Left cardiac atrium (tissue), 4 donors: Measurements from ENCODE around the gene CCDC186. TPM values are rescaled to one million over a fixed set of nuclear protein-coding genes. Genes with fewer than 3 reads are reported as not detected.
A peak's percentile ranks its signal among the peaks of the same experiment; 100 is the strongest.
"Not testable (repeated sequence)": the region's sequence is repeated elsewhere in the genome, so short reads cannot be mapped to it uniquely, and the experiment has no call there.

Source experiments
- ATAC-seq, 2 donors: fragments of 200-7000 bp; cut with Tn5 transposase; one replicate each; pipeline ENCODE4 v1.9.1; 2020; ENCODE audit warnings: mild to moderate bottlenecking in 2 of 2, moderate library complexity in 2 of 2
- DNase-seq: peaks from one replicate; pipeline ENCODE4 v3.0.0-alpha.2; 2020
- intact Hi-C, 2 donors: fragments of 100-400 bp; cut with DNase I; formaldehyde crosslinking; loops; one replicate each; pipeline versions ENCODE4 v1.14.1 to v1.15.1; 2022 to 2023
- total RNA-seq, 2 donors: library from RNA; stranded (reverse); fragmentation: NEBNext Ultra II Directional; extraction: Animal tissue kit (Norgen Biotek cat#: 25700); gene quantifications; one replicate each; pipeline ENCODE4 v1.2.1, GENCODE V29; 2021
- donor health status: DM: no; HTN: yes; CAD: no.
- donor health status: DM: no; HTN: yes; CAD: no; lungs with severe emphysema.
- donor health status: DM: yes; HTN: yes; CAD: no.
- donor health status: Dilated cardiomyopathy.

CCDC186 gene
- total RNA-seq, 2 donors from 2014 or later: 17.9 to 24.3 TPM

- DNase-seq: no peak
- intact Hi-C loops: no loop called here
- ATAC-seq: no peak
Measured at GRCh38 chr10:114176511-114176910, 2.5 kb upstream of the CCDC186 start.

- intact Hi-C loops: no loop called here
- no peak for DNase-seq
- ATAC-seq: no peak
Measured at GRCh38 chr10:114175667-114176066, 1.7 kb upstream of the CCDC186 start.

- intact Hi-C loops: no loop called here
- ATAC-seq (peak; percentile 34 to 76), DNase-seq (peak; percentile 70)
Measured at GRCh38 chr10:114174695-114175188, 739 bp upstream of the CCDC186 start.

DNA sequence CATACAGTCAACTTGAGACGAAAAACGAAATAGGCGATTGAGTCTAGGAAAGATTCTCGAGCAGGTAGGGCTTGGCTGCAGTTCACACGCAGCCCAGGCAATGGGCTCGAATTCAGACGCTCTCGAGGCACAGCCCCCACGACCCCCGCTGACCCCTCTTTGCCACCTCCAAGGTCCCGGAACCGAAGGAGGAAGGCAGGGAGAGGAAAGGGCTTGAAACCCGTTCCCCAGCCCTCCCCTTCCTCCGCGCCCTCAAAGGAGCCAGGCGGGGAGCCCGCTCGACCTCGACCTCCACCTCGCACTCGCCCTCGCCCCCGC, 441 bp downstream of the CCDC186 start:
- no peak for ATAC-seq
- no peak for DNase-seq
- intact Hi-C loops: no loop called here

GRCh38 chr10:114172776-114173602, 1.0 kb downstream of the CCDC186 start:
- intact Hi-C loops: no loop called here
- ATAC-seq (no peak), DNase-seq (no peak)

DNA sequence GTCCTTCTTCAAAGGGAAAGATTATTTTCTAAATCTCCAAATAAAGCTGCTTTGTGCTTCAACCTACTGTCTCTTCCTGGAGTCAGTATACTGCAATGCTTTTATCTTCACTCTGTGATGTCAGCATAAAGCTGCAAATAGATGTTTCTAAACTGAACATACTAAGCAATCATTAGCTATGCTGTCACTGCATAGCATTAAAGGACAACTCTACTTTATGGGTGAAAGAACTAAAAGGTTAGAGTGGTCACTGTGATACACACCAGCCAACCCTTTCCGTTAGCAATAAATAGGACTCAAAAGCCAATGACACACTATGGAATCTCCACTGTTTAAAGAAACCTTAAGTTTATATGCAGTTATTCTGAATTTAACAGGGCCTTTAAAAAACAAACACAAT, 1.8 kb downstream of the CCDC186 start:
- intact Hi-C loops: no loop called here
- no peak for ATAC-seq
- no peak for DNase-seq

DNA sequence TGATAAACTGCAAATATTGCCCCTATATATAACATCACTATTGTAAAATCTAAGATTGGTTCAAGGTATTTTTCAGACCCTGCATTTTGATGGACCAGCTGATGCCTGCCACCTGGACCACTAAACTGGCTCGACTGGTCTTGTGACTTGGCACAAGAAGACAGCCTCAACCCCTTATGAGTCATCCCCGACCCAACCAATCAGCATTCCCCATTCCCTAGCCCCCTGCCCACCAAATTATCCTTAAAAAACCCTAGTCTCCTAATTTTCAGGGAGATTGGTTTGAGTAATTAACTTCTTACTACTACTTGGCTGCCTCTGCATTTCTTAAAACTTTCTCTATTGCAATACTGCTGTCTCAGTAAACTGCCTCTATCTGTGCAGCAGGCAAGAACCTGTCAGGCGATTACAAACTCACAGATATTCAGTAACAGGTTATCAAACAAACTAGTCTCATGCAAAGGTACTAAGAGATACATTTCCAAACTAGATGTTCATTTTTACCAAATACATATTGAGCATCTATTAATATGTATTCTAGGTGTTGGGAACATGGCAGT, 5.5 kb downstream of the CCDC186 start:
- ATAC-seq: no peak
- intact Hi-C loops: no loop called here
- no peak for DNase-seq

DNA sequence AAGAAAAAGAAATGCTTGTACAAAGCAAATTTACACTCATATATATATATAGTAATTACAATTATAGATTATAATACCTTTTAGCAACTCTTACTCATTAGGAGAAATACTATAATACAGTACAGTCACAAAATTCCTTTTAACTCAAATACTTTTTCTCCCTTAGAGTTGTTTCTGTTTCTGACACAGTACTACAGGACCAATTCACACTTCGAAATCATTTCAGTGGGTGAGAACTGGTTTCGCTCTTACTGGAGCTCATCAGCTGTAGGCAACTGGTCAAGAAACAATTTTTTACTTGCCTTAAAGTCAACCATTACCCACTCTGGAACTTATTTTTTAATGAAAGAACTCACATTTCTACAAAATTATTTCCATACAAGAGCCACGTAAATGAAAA, 6.0 kb downstream of the CCDC186 start:
- DNase-seq: no peak
- ATAC-seq: no peak
- intact Hi-C loops: no loop called here

DNA sequence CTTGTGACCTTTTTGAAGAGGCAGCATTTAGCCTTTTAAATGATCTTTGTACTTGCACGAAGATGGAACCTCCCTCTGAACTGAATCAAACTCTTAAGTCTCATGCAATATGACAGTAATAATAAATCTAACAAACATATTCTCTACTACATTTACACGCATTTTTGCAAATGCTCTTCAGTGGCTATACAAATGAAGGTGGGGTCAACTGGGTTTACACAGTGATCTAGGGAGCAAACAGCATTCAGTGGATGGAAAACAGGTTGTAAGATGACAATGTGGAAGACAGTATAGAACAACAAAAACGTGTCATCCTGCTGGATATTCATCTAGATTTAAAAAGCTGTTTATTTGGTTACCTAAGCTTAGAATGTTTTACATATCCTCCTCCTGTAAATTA, 7.5 kb downstream of the CCDC186 start:
- ATAC-seq (no peak), DNase-seq (no peak)
- intact Hi-C loops: no loop called here

- ATAC-seq: peak in 1 of 2 donors; percentile 54
- no peak for DNase-seq
- intact Hi-C loops: no loop called here
Measured at GRCh38 chr10:114166043-114166442, 8.0 kb downstream of the CCDC186 start.

- intact Hi-C loops: no loop called here
Measured at GRCh38 chr10:114163062-114163461, 10.9 kb downstream of the CCDC186 start.

GRCh38 chr10:114157912-114158311, 16.1 kb downstream of the CCDC186 start:
- DNase-seq (no peak), ATAC-seq (no peak)
- intact Hi-C loops: no loop called here

More at GRCh38 chr10:114163062-114163461, 10.9 kb downstream of the CCDC186 start:
- DNase-seq (no peak), ATAC-seq (no peak)

DNA sequence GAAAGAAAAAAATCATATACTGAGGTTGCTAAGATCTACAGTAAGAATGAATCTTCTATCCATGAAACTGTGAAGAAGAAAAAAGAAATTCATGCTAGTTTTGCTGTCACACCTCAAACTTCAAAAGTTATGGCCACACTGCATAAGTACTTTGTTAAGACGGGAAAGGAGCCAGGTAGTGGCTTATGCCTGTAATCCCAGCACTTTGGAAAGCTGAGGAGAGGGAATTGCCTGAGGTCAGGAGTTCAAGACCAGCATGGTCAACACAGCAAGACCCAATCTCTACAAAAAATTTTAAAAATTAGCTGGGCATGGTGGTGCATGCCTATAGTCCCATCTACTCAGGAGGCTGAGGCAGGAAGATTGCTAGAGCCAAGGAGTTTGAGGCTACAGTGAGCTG, 22.1 kb downstream of the CCDC186 start:
- no peak for ATAC-seq
- DNase-seq: no peak
- intact Hi-C loops: no loop called here

DNA sequence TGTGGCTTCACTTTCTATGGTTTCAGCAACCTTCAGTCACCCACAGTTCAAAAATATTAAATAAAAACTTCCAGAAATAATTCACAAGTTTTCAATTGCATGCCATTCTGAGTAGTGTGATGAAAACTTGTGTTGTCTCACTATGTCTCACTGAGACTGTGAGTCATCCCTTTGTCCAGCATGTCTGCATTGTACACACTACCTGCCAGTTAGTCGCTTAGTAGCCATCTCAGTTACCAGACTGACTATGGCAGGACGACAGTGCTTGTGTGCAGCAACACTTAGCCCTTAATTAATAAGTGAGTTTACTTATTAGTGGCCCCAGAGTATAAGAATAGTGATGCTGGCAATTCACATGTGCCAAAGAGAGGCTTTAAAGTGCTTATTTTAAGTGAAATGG, 22.5 kb downstream of the CCDC186 start:
- DNase-seq (no peak), ATAC-seq (peak in 1 of 2 donors; percentile 82)
- intact Hi-C loops: no loop called here

DNA sequence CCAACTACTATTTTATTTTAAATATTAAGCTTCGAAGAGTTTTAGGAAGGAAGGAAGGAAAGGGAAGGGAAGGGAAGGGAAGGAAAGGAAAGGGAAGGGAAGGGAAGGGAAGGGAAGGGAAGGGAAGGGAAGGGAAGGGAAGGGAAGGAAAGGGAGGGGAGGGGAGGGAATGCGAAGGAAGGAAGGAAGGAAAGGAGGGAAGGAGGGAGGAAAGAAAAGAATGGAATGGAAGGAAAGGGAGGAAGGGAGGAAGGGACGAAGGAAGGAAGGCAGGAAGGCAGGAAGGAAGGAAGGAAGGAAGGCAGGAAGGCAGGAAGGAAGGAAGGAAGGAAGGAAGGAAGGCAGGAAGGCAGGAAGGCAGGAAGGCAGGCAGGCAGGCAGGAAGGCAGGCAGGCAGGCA, 24.5 kb downstream of the CCDC186 start:
- ATAC-seq, DNase-seq, intact Hi-C loops: not testable (repeated sequence)

GRCh38 chr10:114143160-114143559, 30.8 kb downstream of the CCDC186 start:
- intact Hi-C loops: no loop called here
- ATAC-seq (no peak), DNase-seq (no peak)

DNA sequence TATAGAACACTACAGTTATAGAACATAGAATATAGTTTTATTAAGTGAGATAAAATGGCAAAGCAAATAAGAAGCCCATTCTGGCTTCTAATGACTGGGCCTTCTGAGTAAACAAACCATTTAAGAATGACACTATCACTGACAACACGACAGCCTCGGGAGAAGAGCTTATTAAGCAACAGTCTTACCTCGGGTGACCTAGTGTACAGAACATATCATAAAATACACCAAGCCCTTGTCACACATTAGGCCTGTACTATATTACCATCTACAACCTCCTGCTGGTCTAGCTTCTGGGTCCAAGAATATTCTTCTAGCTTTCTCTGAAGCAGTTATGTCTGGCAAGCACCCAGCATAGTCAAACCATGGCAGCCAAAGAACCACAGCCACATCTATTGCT, 32.0 kb downstream of the CCDC186 start:
- intact Hi-C loops: no loop called here
- DNase-seq (no peak), ATAC-seq (no peak)

- DNase-seq, intact Hi-C loops: not testable (repeated sequence)
Measured at GRCh38 chr10:114140827-114141226, 33.2 kb downstream of the CCDC186 start.

DNA sequence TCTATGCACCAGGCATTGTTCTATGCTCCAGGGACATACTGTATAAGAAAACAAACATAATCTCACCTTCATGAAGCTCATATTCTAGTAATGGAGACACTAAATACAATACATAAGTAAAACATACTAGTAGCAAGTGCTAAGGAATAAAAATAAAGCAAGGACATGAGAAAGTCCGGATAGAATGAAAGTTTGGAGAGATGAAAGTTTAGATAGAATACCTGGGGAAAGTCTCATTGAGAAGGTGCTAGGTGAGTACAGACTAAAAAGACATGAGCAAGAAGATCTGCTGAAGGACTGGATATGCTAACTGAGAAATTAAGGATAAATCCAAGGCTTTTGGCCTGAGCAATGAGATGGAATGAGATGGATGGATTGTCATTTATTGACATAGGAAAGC, 34.0 kb downstream of the CCDC186 start:
- intact Hi-C loops: no loop called here
- no peak for ATAC-seq
- DNase-seq: no peak

More at GRCh38 chr10:114140827-114141226, 33.2 kb downstream of the CCDC186 start:
- ATAC-seq: not testable (repeated sequence)

- intact Hi-C loops: no loop called here
- DNase-seq (no peak), ATAC-seq (no peak)
Measured at GRCh38 chr10:114138581-114138980, 35.4 kb downstream of the CCDC186 start.

DNA sequence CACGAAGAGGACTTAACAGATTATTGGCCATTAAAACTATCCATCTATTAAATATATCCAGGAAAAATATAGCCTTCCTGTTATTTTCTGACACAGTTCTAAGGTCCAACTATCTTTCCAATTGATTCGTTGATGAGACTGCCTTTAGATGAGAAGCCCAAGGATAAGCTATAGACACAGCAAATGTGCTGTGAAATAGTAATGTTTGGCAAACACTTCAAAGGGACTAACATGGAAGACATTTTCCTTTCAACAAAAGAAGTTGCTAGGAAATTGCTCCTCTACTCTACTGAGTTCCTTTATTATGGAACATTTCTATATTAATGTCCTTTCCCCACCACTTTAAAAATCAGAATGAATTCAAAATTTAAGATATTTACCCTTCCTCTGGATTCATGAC, 38.5 kb downstream of the CCDC186 start:
- DNase-seq (no peak), ATAC-seq (no peak)
- intact Hi-C loops: no loop called here
